NOMO-1 treated with DMSO at 0.1 percent for 48 hours (cell line): ENCODE measurements around the gene NAALADL2.
"Not testable (repeated sequence)": the region's sequence is repeated elsewhere in the genome, so short reads cannot be mapped to it uniquely, and the experiment has no call there.

ENCODE experiments used
- DNase-seq: peaks from one replicate; lab custom pipeline; 2025; ENCODE audit not compliant: unreplicated experiment; lab: John Stamatoyannopoulos, UW

Gene NAALADL2

DNA sequence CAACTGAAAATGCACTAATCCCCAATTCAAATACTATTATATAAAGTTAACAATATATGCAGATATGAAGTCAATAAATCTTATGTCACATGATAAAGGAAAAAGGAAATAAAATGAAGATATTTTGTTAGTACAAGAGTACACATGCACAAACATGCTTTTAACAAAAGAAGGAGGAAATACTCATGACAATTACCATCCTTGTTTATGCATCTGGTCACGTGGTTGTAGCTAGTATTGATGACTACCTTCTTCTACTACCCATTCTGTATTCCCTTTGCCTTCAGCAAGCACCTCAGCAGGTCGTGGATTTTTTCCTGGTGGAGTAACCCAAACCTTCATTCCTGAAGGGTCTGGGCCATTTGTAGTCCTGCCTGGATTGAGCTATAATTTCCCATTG lies 669.6 kb downstream of the NAALADL2 start:
- not testable (repeated sequence) for DNase-seq

DNA sequence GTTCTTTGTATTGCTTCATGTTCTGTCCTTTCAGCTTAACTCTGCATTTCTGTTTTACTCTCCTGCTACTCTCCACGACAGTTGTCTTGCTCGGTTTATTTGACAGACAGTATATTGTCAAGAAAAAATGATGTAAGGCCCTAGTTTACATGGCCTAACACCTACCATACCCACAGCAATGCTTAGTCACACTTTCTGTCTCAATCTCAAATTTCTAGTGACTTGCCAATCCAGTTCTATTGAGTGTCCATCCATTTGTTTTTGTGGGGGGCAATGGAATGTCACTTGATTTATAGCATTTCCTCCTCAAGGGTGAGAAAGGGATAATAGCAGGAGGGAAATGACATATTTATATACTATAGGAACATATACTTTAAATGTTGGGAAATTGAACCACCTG lies 676.2 kb downstream of the NAALADL2 start:
- DNase-seq = no peak

DNA sequence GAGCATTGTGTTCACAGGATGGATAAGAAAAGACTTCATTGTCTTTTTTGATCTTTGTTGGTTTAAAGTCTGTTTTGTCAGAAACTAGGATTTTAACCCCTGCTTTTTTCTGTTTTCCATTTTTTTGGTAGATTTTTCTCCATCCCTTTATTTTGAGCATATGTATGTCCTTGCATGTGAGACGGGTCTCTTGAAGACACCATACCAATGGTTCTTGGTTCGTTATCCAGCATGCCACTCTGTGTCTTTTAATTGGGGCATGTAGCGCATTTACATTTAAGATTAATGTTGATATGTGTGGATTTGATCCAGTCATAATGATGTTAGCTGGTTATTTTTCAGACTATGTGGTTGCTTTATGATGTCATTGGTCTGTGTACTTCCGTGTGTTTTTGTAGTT lies 687.0 kb downstream of the NAALADL2 start:
- no peak for DNase-seq

- no peak for DNase-seq
Measured at GRCh38 chr3:175552929-175553328, 693.8 kb downstream of the NAALADL2 start.

DNA sequence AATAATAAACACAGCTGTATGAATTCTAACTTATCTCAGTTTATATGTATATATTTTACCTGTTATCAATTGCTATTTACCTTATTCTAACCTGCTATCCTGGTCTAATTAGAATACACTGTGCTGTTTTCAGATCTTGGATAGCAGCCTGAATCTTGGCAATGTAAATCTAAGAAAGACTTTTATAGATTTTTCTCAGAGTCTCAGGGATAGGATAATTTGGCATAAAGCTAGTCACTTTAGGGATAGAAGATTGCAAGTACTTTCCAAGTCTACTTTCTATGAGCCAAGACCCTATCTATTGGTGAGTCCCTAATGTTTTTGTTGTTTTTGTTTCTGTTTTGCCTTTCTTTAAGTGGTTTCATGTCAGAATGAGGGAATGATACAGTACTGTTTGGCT lies 695.7 kb downstream of the NAALADL2 start:
- no peak for DNase-seq

DNA sequence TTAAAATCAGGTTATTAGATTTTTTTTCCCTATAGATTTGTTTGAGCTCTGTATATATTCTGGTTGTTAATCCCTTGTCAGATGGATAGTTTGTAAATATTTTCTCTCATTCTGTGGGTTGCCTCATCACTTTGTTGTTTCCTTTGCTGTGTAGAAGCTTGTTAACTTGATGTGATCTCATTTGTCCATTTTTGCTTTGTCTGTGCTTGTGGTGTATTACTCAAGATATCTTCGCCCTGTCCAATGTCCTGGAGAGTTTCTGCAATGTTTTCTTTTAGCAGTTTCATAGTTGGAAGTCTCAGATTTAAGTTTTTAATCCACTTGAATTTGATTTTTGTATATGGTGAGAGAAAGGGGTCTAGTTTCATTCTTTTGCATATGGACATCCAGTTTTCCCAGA lies 699.1 kb downstream of the NAALADL2 start:
- DNase-seq = no peak

DNA sequence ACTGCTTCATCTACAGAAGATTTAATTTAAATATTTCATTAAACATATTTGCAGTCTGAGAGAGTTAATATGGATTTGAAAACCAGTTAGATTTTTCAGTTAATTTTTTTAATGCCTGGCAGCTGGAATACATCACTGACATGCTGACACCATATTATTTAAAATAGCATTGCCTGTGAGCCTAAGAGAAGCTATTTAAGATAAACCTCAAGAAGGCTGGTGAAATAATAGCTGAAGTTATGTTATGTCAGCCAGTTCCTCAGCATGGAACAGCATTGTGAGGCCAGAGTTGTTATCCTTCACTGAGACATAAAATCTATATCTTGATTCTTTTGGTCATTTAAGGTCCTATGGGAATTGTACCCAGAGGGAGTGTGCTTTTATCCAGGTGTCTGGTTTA lies 705.2 kb downstream of the NAALADL2 start:
- no peak for DNase-seq

- no peak for DNase-seq
Measured at GRCh38 chr3:175571096-175571495, 712.0 kb downstream of the NAALADL2 start.

DNA sequence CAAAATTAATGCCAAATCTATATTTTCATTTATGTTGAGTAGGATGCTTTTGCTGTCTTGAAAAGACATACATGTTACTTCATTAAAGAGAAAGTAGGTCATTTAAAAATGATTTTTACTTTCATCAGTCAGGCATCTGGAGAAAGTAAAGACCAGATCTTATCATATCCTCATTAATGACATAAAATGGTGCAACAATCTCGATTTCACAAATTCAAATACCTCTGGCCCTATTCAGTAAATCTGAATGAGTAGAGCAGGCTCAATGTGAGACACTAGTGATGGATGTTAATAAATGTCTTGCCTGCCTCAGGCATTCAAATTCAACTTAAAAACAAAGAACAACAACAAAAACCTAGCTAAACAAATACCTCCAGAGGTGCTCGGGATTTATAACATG lies 714.1 kb downstream of the NAALADL2 start:
- DNase-seq = no peak

DNA sequence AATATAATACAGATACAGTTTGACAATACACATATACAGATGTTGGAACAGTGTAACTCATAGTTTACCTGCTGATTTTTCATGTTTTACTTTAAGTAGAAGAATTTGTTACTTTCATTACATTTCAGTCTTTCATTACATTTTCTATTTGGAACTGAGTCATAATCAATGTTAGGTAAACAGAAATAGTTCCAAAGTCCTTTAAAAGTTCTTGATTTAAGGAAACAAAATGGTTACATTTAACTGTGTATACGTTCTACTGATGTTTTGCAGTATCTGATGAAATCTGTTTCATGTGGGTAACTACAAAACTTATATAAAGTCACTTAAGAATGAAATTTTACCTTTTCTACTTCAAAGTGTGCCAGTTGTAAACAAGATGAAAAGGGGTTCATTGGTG lies 721.2 kb downstream of the NAALADL2 start:
- DNase-seq = no peak

GRCh38 chr3:175585898-175586297 lies 726.8 kb downstream of the NAALADL2 start:
- no peak for DNase-seq

GRCh38 chr3:175590745-175591144 lies 731.6 kb downstream of the NAALADL2 start:
- DNase-seq = no peak

DNA sequence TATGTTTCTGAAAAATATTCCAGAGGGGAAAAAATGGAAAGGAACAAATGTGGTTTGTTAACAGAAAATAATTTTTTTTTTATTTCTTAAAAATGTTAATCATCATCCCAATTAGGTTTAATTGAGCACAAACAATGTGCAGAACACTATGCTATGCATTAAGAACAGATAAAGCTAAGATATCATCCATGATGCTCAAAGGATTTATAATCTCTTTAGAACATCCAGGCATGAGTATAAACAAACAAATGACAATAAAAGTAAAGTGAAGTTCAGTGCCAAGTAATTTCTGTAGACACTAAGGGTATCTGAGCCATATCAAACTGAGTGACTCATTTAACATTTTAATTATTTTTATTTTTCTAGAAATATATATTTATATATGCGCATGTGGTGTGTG lies 732.2 kb downstream of the NAALADL2 start:
- no peak for DNase-seq

- no peak for DNase-seq
Measured at GRCh38 chr3:175593331-175593730, 734.2 kb downstream of the NAALADL2 start.

- no peak for DNase-seq
Measured at GRCh38 chr3:175598740-175599139, 739.6 kb downstream of the NAALADL2 start.

GRCh38 chr3:175601521-175601920 lies 742.4 kb downstream of the NAALADL2 start:
- no peak for DNase-seq

- DNase-seq = no peak
Measured at GRCh38 chr3:175605851-175606250, 746.7 kb downstream of the NAALADL2 start.

- DNase-seq = no peak
Measured at GRCh38 chr3:175606650-175607318, 747.6 kb downstream of the NAALADL2 start.

- DNase-seq = no peak
Measured at GRCh38 chr3:175608356-175608755, 749.2 kb downstream of the NAALADL2 start.

- no peak for DNase-seq
Measured at GRCh38 chr3:175608911-175609310, 749.8 kb downstream of the NAALADL2 start.

DNA sequence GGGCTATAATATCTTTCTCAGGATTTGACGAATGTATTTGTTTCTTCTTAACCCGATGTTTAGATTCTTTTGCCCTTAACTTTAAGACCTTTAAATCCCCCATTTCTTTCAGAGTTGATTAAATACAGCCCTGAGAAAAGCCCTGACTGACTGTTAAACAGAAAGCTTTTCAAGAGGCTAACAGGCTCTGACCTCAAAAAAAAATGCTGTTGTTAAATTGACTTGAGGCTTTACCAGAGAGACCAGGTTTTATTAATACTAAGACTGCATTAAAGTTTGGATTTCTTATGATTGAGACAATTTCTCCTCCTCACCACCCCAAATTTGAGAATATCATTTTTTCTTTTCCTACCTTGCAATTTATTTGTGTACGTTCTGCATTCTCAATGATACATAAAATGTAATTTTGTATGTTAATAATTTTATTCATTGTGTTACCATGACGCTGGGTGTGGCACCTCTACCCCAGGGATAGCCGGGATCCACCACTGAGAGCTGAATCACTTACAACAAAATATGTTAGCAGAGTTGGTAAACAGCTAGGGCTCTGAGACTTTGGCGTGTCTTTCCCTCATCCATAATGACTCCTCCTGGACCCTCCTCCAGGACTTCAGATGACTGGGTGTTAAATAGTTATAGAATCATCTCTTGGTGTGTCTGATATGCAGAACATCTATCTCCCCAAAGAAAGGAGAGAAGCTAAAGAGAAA lies 753.5 kb downstream of the NAALADL2 start:
- DNase-seq = no peak

DNA sequence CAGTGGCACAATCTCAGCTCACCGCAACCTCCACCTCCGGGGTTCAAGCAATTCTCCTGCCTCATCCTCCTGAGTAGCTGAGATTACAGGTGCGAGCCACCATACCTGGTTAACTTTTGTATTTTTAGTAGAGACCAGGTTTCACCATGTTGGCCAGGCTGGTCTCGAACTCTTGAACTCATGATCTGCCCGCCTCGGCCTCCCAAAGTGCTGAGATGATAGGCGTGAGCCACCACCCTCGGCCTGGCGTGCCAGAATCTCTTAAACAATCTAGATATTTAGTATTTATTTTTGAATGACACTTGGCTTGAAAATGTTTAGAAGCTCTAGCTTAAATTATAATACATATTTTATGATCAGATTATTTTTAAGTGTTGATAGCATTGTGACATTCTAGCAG lies 755.0 kb downstream of the NAALADL2 start:
- DNase-seq = not testable (repeated sequence)

- DNase-seq = no peak
Measured at GRCh38 chr3:175617247-175617646, 758.1 kb downstream of the NAALADL2 start.
